HepG2 (cell line): ENCODE data around the gene PLGRKT. TPM values are rescaled to one million over a fixed set of nuclear protein-coding genes. Genes with fewer than 3 reads are reported as not detected.

ENCODE experiments used
- AGO1 ChIP-seq: fragments of 200-400 bp; formaldehyde crosslinking; IDR thresholded peaks from 2 replicates; pipeline ENCODE4 v1.6.1; 2017; ENCODE audit warnings: mild to moderate bottlenecking, low read depth, low read length, moderate library complexity; ENCODE audit not compliant: poor library complexity, severe bottlenecking
- CHD4 ChIP-seq: fragments of 200-600 bp; sonication (generic); IDR thresholded peaks from 2 replicates; pipeline ENCODE4 v1.7.0; 2017; ENCODE audit warnings: mild to moderate bottlenecking, low read length, borderline replicate concordance
- ESRRA ChIP-seq: sonication (generic); formaldehyde crosslinking; IDR thresholded peaks from 2 replicates; pipeline ENCODE4 v1.5.1; 2020; ENCODE audit warnings: mild to moderate bottlenecking, low read depth, missing genetic modification reagents
- FOXM1 ChIP-seq: sonication (generic); formaldehyde crosslinking; IDR thresholded peaks from 2 replicates; pipeline ENCODE4 v1.5.0; 2020; ENCODE audit warnings: missing genetic modification reagents
- KAT7 ChIP-seq: IDR thresholded peaks from 2 replicates; pipeline ENCODE4 v1.6.1; 2018; ENCODE audit warnings: borderline replicate concordance, missing compliant biosample characterization
- NCOA2 ChIP-seq: sonication (generic); formaldehyde crosslinking; IDR thresholded peaks from 2 replicates; pipeline ENCODE4 v1.8.0; 2022; ENCODE audit warnings: inconsistent platforms
- NRL ChIP-seq: sonication (generic); formaldehyde crosslinking; IDR thresholded peaks from 2 replicates; pipeline ENCODE4 v1.5.0; 2020; ENCODE audit warnings: missing genetic modification reagents, mild to moderate bottlenecking, moderate library complexity, borderline replicate concordance
- PRDM4 ChIP-seq: sonication (generic); formaldehyde crosslinking; IDR thresholded peaks from 2 replicates; pipeline ENCODE4 v1.9.0; 2021; ENCODE audit warnings: missing genetic modification reagents, borderline replicate concordance
- RXRA ChIP-seq: sonication (generic); formaldehyde crosslinking; IDR thresholded peaks from 2 replicates; pipeline ENCODE4 v1.5.1; 2020; ENCODE audit warnings: missing genetic modification reagents
- STAG1 ChIP-seq: sonication (generic); formaldehyde crosslinking; IDR thresholded peaks from 2 replicates; pipeline ENCODE4 v1.4.0; 2020; ENCODE audit warnings: missing genetic modification reagents
- ZBTB34 ChIP-seq: sonication (generic); formaldehyde crosslinking; IDR thresholded peaks from 2 replicates; pipeline ENCODE4 v1.8.0; 2022; ENCODE audit warnings: mild to moderate bottlenecking, missing genetic modification reagents
- ZNF205 ChIP-seq: IDR thresholded peaks from 2 replicates; pipeline ENCODE4 v1.6.1; 2018; ENCODE audit warnings: missing biosample characterization, missing genetic modification reagents
- ZNF234 ChIP-seq: sonication (generic); formaldehyde crosslinking; conservative IDR thresholded peaks from 2 replicates; pipeline ENCODE4 v1.5.1; 2020; ENCODE audit warnings: mild to moderate bottlenecking, missing genetic modification reagents
- ZNF350 ChIP-seq: sonication (generic); formaldehyde crosslinking; IDR thresholded peaks from 2 replicates; pipeline ENCODE4 v1.4.0; 2020; ENCODE audit warnings: mild to moderate bottlenecking, low read depth, missing genetic modification reagents, borderline replicate concordance
- ZNF546 ChIP-seq: sonication (generic); formaldehyde crosslinking; conservative IDR thresholded peaks from 2 replicates; pipeline ENCODE4 v1.8.1; 2023; ENCODE audit warnings: mild to moderate bottlenecking, missing genetic modification reagents
- ZNF746 ChIP-seq: sonication (generic); formaldehyde crosslinking; IDR thresholded peaks from 2 replicates; pipeline ENCODE4 v1.8.0; 2022; ENCODE audit warnings: mild to moderate bottlenecking, missing genetic modification reagents
- ZNF788 ChIP-seq: sonication (generic); formaldehyde crosslinking; IDR thresholded peaks from 2 replicates; pipeline ENCODE4 v1.5.0; 2020; ENCODE audit warnings: mild to moderate bottlenecking, missing genetic modification reagents, borderline replicate concordance
- polyA plus RNA-seq, 8 experiments: library from polyadenylated mRNA; depleted of rRNA in 3 of 8; stranded (reverse) in 7 of 8; unstranded in 1 of 8; fragments of >200 nt; fragmentation: Illumina TruSeq in 4 of 8; extraction: Trizol in 4 of 8; gene quantifications; 2 replicates each; pipeline versions ENCODE4 v1.2.1 to v1.2.3, GENCODE V29; 2011 to 2016; ENCODE audit warnings: low read depth in 4 of 8, missing spikeins in 1 of 8, mixed read lengths in 1 of 8; ENCODE audit not compliant: insufficient read depth in 1 of 8
- total RNA-seq, 5 experiments: library from RNA; depleted of rRNA; stranded (reverse); fragments of >200 nt; fragmentation: Illumina TruSeq; extraction: Trizol; gene quantifications; 2 replicates each; pipeline ENCODE4 v1.2.3, GENCODE V29; 2016; ENCODE audit warnings: low read depth in 1 of 5
- TF ChIP-seq, protein P1 (sequence below): sonication (generic); formaldehyde crosslinking; IDR thresholded peaks from 2 replicates; pipeline ENCODE4 v1.4.0; 2020; ENCODE audit warnings: missing genetic modification reagents
- TF ChIP-seq, protein P2 (sequence below): sonication (generic); formaldehyde crosslinking; IDR thresholded peaks from 2 replicates; pipeline ENCODE4 v1.4.0; 2020; ENCODE audit warnings: mild to moderate bottlenecking, low read depth, missing genetic modification reagents
- TF ChIP-seq, protein P3 (sequence below): sonication (generic); formaldehyde crosslinking; IDR thresholded peaks from 2 replicates; pipeline ENCODE4 v1.8.1; 2023; ENCODE audit warnings: mild to moderate bottlenecking, moderate library complexity, missing genetic modification reagents

Gene PLGRKT
- total and polyA plus RNA-seq, 2 of the 13 experiments (the other 11 are each of a cell fraction or from before 2014, with no cell fraction given): 5.0 to 15.8 TPM

GRCh38 chr9:5450359-5451091, 12.8 kb upstream of the PLGRKT start, which contains the start of gene CD274 (continued):
- TF ChIP-seq ZNF746 (CRISPR knock-in tag): 0 out of 2 replicates have a peak, but pooled peaks have one; percentile 43
- TF ChIP-seq ZNF234: no peak
- TF ChIP-seq CHD4: no peak
- TF ChIP-seq AGO1: peak; percentile 68
- TF ChIP-seq STAG1: peak; percentile 60
- peak; percentile 86 for TF ChIP-seq ZBTB34 (CRISPR knock-in tag)
- TF ChIP-seq, protein P1, sequence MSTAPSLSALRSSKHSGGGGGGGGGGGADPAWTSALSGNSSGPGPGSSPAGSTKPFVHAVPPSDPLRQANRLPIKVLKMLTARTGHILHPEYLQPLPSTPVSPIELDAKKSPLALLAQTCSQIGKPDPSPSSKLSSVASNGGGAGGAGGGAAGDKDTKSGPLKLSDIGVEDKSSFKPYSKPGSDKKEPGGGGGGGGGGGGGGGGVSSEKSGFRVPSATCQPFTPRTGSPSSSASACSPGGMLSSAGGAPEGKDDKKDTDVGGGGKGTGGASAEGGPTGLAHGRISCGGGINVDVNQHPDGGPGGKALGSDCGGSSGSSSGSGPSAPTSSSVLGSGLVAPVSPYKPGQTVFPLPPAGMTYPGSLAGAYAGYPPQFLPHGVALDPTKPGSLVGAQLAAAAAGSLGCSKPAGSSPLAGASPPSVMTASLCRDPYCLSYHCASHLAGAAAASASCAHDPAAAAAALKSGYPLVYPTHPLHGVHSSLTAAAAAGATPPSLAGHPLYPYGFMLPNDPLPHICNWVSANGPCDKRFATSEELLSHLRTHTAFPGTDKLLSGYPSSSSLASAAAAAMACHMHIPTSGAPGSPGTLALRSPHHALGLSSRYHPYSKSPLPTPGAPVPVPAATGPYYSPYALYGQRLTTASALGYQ (CRISPR knock-in tag): no peak
- TF ChIP-seq ZNF350 (CRISPR knock-in tag): 0 out of 2 replicates have a peak, but pooled peaks have one; percentile 35
- TF ChIP-seq FOXM1 (CRISPR knock-in tag): 0 out of 2 replicates have a peak, but pooled peaks have one; percentile 16
- 0 out of 2 replicates have a peak, but pooled peaks have one; percentile 57 for TF ChIP-seq ZNF205 (CRISPR knock-in tag)
- no peak for TF ChIP-seq PRDM4 (CRISPR knock-in tag)
- TF ChIP-seq, protein P2, sequence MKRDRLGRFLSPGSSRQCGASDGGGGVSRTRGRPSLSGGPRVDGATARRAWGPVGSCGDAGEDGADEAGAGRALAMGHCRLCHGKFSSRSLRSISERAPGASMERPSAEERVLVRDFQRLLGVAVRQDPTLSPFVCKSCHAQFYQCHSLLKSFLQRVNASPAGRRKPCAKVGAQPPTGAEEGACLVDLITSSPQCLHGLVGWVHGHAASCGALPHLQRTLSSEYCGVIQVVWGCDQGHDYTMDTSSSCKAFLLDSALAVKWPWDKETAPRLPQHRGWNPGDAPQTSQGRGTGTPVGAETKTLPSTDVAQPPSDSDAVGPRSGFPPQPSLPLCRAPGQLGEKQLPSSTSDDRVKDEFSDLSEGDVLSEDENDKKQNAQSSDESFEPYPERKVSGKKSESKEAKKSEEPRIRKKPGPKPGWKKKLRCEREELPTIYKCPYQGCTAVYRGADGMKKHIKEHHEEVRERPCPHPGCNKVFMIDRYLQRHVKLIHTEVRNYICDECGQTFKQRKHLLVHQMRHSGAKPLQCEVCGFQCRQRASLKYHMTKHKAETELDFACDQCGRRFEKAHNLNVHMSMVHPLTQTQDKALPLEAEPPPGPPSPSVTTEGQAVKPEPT (CRISPR knock-in tag): no peak
- TF ChIP-seq ESRRA: no peak
- peak; percentile 74; the same call in 1 of the 2 replicates for TF ChIP-seq NRL (CRISPR knock-in tag)
- TF ChIP-seq KAT7 (CRISPR knock-in tag): 0 out of 2 replicates have a peak, but pooled peaks have one; percentile 52
- no peak for TF ChIP-seq NCOA2 (CRISPR knock-in tag)
- TF ChIP-seq RXRA (CRISPR knock-in tag): peak; percentile 67; the same call in 1 of the 2 replicates
- TF ChIP-seq ZNF788 (CRISPR knock-in tag): peak; percentile 63; the same call in 1 of the 2 replicates
- TF ChIP-seq ZNF546 (CRISPR knock-in tag): no peak
- TF ChIP-seq, protein P3, sequence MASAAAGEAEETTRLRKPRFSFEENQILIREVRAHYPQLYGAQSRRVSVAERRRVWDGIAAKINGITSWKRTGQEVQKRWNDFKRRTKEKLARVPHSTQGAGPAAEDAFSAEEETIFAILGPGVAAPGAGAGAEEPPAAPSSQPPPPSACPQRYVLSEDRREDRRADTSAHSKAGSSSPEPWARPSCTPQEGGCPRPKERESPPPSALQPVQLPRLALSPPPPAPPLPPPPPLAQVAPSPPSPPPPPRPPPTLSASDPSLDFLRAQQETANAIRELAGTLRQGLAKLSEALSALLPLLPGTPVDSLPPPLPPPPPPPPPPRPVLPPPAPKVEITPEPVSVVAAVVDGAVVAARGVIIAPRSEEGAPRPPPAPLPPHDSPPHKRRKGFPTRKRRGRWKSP: peak; percentile 99
